Measurements from ENCODE around the gene ARID1B.

GRCh38 chr6:157213426-157213825 is 436.2 kb downstream of the ARID1B start:
- no peak for TF ChIP-seq CTCF (IDR thresholded peaks at IDR 0.05)
- TF ChIP-seq PRDM15 (CRISPR knock-in tag; IDR thresholded peaks at IDR 0.05) = no peak
- no peak for TF ChIP-seq ATF3 (CRISPR knock-in tag; conservative IDR thresholded peaks at IDR 0.05)
